Medulla oblongata (tissue), 1 donor: ENCODE measurements around the gene CARNS1.
"Not testable (repeated sequence)": the region's sequence is repeated elsewhere in the genome, so short reads cannot be mapped to it uniquely, and the experiment has no call there.

Experiments used
- DNase-seq: peaks from one replicate; pipeline ENCODE4 v3.0.0-alpha.2; 2015; ENCODE audit errors: extremely low spot score

Gene CARNS1

GRCh38 chr11:67396259-67396581, 19.3 kb upstream of the CARNS1 start:
- no peak for DNase-seq

- DNase-seq, result no peak
Measured at GRCh38 chr11:67396587-67397389, 18.7 kb upstream of the CARNS1 start.

GRCh38 chr11:67397536-67397935, 17.9 kb upstream of the CARNS1 start:
- DNase-seq, result no peak

- DNase-seq, result no peak
Measured at GRCh38 chr11:67397986-67398660, 17.4 kb upstream of the CARNS1 start.

- no peak for DNase-seq
Measured at GRCh38 chr11:67398661-67399563, 16.6 kb upstream of the CARNS1 start.

- DNase-seq, result no peak
Measured at GRCh38 chr11:67400251-67400941, 15.1 kb upstream of the CARNS1 start.

GRCh38 chr11:67400942-67401494, 14.5 kb upstream of the CARNS1 start:
- no peak for DNase-seq

GRCh38 chr11:67401495-67402191, 13.8 kb upstream of the CARNS1 start, which contains the start of gene PPP1CA:
Gene PPP1CA (minus strand): TSS chr11:67401858. CDS start chr11:67401782, 76 bp downstream.
- DNase-seq, result peak; percentile 92

- DNase-seq, result not testable (repeated sequence)
Measured at GRCh38 chr11:67402192-67402839, 13.2 kb upstream of the CARNS1 start.

GRCh38 chr11:67403085-67403484, 12.4 kb upstream of the CARNS1 start:
- not testable (repeated sequence) for DNase-seq

GRCh38 chr11:67404515-67405195, 10.8 kb upstream of the CARNS1 start:
- DNase-seq, result no peak

- no peak for DNase-seq
Measured at GRCh38 chr11:67405196-67405567, 10.3 kb upstream of the CARNS1 start.

GRCh38 chr11:67405688-67406339, 9.7 kb upstream of the CARNS1 start:
- no peak for DNase-seq

- DNase-seq, result no peak
Measured at GRCh38 chr11:67406420-67406968, 9.0 kb upstream of the CARNS1 start.

- peak; percentile 71 for DNase-seq
Measured at GRCh38 chr11:67406969-67407687, 8.3 kb upstream of the CARNS1 start.

- no peak for DNase-seq
Measured at GRCh38 chr11:67407688-67408163, 7.8 kb upstream of the CARNS1 start.

- no peak for DNase-seq
Measured at GRCh38 chr11:67408437-67409200, 6.9 kb upstream of the CARNS1 start.
